GM19035 (cell line): ENCODE data around the gene DMXL1.
A peak's percentile ranks its signal among the peaks of the same experiment; 100 is the strongest.

Source experiments
- ATAC-seq: cut with Tn5 transposase; IDR thresholded peaks from one replicate; pipeline ENCODE4 v1.9.1; 2021; ENCODE audit not compliant: unreplicated experiment

Gene DMXL1

DNA sequence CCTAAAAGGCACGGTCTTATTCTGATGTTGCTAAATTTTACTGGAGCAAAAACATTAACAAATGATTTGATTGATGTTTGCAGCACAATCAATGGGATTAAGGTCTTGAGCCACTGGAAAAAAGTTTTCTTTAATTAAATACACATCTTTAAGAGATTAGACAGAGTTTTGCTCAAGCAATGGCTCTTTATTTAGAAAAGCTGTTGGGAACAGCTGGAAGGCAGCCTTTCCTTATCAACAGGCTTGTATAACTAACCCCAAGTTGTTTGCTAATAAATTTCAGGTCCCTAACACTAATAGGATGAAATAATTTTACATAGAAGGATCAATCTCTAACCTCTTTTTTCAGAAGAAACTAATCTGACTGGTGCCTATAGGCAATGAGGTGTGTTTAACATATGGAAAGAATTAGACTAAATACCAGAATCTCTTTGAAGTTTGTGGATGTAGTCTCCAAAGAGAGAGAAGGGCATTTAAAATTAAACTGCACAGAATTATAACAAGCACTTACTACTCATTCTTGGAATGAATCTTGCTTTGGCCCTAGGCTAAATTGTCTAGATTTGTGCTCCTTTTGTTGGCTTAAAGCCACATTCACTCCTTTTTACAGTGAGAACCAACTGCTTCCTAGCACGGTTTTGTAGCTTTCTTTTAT is 217.6 kb downstream of the DMXL1 start:
- ATAC-seq: no peak

GRCh38 chr5:119289438-119290044 is 218.7 kb downstream of the DMXL1 start:
- ATAC-seq: no peak

GRCh38 chr5:119290161-119290569 is 219.3 kb downstream of the DMXL1 start:
- peak; percentile 77 for ATAC-seq

- ATAC-seq: no peak
Measured at GRCh38 chr5:119290607-119291006, 219.7 kb downstream of the DMXL1 start.

- no peak for ATAC-seq
Measured at GRCh38 chr5:119291056-119291455, 220.2 kb downstream of the DMXL1 start.

DNA sequence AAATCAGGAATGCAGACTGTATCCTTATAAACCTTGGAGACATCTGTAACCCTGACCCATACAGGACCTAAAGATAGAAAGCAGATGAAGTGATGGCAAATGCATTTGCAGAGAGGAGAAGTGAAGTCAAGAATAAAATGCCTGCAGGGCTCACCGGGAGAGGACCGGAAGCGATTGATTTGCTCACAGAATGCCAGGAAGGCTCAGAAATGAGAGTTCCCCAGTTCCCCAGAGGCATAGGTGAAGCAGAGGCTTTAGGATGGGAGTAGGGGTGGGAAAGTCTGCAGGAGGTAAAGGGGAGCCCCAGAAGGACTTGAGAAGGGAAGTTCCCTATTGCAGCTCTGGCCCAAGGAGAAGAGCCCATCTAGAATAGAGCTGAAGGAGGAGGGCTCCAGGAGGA is 221.0 kb downstream of the DMXL1 start:
- no peak for ATAC-seq

GRCh38 chr5:119292701-119293515 is 222.0 kb downstream of the DMXL1 start:
- ATAC-seq: no peak

DNA sequence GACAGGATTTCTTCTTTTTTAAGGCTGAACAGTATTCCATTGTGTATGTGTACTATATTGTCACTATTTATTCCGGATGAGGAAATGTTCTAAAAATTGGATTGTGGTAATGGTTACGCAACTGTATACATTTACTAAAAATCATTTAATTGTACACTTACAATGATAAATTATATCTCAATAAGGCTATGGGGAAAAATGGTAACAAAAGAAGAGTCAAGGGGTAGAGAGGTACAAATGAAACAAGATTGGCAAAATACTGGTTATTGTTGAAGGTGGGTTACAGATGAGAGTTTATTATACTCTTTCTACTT is 222.6 kb downstream of the DMXL1 start:
- no peak for ATAC-seq
